ENCODE results near the gene PPM1F.
"Not testable (repeated sequence)": the region's sequence is repeated elsewhere in the genome, so short reads cannot be mapped to it uniquely, and the experiment has no call there.

Gene PPM1F

DNA sequence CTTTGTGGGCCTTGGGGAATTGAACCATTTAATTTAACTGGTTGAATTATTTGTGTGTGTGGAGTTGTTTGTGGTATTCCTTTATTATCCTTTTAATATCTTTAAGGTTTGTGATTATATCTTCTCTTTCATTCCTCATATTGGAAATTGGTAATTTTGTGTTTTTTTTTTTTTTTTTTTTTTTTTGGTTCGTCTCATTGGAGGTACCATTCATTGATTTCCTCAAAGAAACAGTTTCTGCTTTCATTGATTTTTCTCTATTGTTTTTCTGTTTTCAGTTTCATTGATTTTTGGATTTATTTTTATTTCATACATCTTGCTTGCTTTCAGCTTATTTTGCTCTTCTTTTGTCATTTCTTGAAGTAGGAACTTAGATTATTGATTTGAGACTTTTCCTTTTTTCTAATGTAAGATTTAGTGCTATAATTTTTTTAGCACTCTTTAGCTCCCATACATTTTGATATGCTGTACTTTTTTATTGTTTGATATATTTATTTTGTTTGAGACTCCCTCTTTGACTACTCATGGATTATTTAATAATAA is 54.2 kb downstream of the PPM1F start:
- DNase-seq (ENCODE audit: low read depth in 2 of 2, low spot score in 1 of 2), result no peak

DNA sequence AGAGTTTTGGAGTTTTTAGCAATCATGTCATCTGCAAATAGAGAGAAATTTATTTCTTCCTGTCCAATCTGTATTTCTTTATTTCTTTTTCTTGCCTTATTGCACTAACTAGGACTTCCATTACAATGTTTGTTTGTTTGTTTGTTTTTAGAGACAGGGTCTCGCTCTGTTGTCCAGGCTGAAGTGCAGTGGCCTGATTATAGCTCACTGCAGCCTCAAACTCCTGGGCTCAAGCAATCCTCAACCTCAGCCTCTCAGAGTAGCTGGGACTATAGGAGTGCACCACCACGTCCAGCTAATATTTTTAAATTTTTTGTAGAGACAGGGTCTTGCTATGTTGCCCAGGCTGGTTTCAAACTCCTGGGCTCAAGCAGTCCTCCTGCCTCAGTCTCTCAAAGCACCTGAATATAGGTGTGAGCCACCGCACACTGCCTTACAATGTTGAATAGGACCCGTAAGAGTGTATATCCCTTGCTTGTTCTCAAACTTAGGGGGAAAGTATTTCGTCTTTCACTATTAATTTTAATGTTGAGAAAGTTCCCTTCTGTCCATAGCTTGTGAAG is 55.6 kb downstream of the PPM1F start:
- DNase-seq (ENCODE audit: low read depth in 2 of 2, low spot score in 1 of 2), result no peak

DNA sequence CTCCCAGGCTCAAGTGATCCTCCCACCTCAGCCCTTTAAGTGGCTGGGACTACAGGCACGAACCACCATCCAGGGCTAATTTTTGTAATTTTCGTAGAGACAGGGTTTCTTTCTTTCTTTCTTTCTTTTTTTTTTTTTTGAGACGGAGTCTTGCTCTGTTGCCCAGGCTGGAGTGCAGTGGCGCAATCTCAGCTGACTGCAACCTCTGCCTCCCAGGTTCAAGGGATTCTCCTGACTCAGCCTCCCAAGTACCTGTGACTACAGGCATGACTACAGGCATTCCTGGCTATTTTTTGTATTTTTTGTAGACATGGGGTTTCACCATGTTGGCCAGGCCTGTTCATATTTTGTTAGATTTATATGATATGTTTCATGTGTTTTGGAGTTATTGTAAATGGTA is 56.4 kb downstream of the PPM1F start:
- DNase-seq (ENCODE audit: low read depth in 2 of 2, low spot score in 1 of 2), result not testable (repeated sequence)

DNA sequence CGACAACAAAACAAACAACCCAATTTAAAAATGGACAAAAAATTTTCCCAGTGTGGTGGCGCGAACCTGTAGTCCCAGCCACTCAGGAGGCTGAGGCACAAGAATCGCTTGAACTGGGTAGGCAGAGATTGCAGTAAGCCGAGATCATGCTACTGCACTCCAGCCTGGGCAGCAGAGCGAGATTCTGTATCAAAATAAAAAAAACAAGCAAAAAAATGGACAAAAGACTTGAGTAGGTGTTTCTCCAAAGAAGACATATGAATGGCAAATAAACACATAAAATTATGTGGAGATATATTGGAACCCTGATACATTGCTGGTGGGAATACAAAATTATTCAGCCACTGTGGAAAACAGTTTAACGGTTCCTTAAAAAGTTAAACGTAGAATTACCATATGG is 57.8 kb downstream of the PPM1F start:
- no peak for DNase-seq (ENCODE audit: low read depth in 2 of 2, low spot score in 1 of 2)

DNA sequence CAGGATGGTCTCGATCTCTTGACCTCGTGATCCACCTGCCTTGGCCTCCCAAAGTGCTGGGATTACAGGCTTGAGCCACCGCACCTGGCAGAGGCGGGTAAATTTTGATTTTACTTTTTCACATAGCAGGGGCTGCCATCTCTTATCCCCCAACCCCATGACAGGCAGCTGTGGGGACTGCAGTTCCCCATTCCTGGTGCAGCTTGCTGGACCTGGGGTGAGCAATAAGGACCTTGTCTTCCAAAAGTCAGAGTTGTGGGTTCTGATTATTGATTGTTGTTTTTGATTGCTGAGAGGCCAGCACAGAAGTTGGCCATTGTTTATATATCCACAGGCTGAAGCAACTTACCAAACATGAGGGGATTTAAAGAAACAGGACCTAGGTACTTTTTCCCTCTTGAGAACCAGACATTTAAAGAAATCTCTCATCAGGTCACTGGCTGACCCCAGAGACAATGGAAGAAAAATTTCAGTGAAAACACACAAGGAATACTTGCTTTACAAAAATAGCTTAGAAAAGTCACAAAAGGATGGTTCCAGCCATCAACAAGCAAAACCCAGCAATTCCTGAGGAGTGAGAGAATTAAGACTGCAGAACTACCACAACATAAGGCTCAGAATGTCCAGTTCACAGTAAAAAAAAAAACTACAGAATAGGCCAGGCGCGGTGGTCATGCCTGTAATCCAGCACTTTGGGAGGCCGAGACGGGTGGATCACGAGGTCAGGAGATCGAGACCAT is 63.2 kb downstream of the PPM1F start:
- no peak for DNase-seq (ENCODE audit: low read depth in 2 of 2, low spot score in 1 of 2)

DNA sequence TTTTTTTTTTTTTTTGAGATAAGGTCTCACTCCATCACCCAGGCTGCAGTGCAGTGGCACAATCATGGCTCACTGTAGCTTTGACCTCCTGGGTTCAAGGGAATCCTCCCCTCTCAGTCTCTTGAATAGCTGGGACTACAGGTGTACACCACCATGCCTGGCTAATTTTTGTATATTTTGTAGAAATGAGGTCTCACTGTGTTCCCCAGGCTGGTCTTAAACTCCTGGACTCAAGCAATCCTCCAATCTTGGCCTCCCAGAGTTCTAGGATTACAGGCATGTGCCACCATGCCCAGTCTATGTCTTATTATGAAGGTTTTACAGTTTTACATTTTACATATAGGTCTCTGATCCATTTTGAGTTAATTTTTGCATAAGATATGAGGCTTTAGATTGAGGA is 64.8 kb downstream of the PPM1F start:
- no peak for DNase-seq (ENCODE audit: low read depth in 2 of 2, low spot score in 1 of 2)

DNA sequence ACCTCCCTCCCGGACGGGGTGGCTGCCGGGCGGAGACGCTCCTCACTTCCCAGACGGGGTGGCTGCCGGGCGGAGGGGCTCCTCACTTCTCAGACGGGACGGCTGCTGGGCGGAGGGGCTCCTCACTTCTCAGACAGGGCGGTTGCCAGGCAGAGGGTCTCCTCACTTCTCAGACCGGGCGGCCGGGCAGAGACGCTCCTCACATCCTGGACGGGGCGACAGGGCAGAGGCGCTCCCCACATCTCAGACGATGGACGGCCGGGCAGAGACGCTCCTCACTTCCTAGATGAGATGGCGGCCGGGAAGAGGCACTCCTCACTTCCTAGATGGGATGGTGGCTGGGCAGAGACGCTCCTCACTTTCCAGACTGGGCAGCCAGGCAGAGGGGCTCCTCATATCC is 68.7 kb downstream of the PPM1F start:
- not testable (repeated sequence) for DNase-seq (ENCODE audit: low read depth in 2 of 2, low spot score in 1 of 2)

DNA sequence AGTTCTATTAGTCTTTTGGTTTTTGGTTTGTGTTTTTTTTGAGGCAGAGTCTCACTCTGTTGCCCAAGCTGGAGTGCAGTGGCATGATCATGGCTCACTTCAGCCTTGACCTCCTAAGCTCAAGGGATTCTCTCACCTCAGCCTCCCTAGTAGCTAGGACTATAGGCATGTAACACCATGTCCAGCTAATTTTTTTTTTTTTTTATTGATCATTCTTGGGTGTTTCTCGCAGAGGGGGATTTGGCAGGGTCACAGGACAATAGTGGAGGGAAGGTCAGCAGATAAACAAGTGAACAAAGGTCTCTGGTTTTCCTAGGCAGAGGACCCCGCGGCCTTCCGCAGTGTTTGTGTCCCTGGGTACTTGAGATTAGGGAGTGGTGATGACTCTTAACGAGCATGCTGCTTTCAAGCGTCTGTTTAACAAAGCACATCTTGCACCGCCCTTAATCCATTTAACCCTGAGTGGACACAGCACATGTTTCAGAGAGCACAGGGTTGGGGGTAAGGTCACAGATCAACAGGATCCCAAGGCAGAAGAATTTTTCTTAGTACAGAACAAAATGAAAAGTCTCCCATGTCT is 69.8 kb downstream of the PPM1F start:
- not testable (repeated sequence) for DNase-seq (ENCODE audit: low read depth in 2 of 2, low spot score in 1 of 2)

DNA sequence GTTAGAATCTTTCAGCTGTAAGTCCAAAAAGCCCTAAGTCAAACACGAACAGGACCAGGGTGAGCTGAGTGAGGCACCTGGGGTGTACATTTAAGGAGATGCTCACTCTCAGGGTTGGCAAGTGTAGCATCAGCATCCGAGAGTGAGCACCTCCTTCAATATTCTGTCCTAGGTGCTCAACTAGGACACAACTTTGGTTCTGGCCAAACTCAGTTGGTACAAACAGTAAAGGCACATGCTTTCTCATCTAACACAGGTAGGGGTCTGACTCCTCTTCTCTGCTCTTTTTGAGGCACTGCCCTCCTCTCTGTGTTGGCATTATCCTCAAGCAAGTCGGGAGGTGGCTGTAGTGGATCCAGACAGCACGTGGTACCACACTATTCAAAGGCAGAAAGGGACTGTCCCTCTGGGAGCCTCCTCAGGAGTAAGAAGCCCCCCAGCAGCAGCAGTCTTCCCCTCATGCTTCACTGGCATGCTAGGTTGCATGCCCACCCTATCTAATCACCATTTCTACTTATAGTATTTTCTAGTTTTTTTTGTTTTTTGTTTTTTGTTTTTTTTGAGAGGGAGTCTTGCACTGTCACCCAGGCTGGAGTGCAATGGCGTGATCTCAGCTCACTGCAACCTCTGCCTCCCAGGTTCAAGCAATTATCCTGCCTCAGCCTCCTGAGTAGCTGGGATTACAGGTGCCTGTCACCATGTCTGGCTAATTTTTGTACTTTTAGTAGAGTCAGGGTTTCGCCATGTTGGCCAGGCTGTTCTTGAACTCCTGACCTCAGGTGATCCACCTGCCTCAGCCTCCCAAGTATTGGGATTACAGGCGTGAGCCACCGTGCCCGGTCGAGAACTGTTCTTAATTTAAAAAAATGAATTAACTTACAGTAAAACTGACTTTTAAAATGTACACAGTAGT is 70.6 kb downstream of the PPM1F start:
- no peak for DNase-seq (ENCODE audit: low read depth in 2 of 2, low spot score in 1 of 2)

DNA sequence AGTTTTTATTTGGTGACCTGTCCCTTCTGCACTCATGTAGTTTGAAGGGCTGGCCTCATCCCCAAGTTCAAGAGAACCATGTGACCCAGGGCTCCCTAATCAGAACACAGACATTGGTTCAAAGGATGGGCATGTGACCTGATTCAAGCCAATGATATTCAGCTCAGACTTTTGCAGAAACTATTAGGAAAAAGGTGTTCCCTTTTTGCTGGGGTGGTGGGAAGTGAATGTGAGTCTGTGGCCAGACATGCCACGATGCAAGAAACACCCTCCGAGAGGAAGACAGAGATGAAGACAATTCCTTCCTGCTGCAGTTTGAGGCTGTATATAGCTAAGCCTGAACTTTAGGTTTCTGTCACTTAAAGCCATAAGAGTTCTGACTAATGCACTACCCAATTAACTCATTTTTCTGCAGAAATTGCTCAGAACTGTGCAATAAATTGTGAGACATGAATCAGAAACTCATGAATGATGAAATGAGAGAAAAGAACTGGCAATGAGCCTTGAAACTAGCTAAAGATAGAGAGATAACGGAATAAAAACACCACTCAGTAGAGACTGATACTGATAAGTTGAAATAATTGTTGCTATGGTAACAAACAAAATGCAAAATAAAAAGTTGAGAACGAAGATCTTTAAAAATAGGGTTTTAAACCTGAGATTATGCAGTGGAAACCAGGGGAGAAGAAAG is 76.0 kb downstream of the PPM1F start:
- DNase-seq (ENCODE audit: low read depth in 2 of 2, low spot score in 1 of 2), result no peak

DNA sequence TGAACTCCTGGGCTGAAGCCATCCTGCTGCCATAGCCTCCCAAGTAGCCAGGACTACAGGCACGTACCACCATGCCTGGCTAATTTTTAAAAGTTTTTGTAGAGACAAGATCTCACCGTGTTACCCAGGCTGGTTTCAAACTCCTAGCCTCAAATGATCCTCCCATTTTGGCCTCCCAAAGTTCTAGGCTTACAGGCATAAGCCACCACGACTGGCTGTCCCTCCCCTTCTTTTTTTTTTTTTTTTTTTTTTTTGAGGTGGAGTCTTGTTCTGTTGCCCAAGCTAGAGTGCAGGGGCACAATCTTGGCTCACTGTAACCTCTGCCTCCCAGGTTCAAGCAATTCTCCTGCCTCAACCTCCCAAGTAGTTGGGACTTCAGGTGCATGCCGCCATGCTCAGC is 77.7 kb downstream of the PPM1F start:
- not testable (repeated sequence) for DNase-seq (ENCODE audit: low read depth in 2 of 2, low spot score in 1 of 2)

DNA sequence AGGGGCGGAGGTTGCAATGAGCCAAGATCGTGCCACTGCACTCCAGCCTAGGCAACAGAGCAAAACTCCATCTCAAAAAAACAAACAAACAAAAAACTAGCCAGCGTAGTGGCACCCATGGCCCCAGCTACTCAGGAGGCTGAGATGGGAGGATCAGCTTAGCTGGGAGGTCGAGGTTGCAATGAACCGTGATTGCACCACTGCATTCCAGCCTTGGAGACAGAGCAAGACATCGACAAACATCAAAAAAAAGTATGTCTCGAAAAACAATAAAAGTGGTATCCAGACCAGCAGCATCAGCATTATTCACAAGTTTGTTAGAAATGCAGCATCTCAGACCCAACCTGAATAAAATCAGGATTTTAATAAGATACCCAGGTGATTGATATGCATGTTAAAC is 79.0 kb downstream of the PPM1F start:
- no peak for DNase-seq (ENCODE audit: low read depth in 2 of 2, low spot score in 1 of 2)

DNA sequence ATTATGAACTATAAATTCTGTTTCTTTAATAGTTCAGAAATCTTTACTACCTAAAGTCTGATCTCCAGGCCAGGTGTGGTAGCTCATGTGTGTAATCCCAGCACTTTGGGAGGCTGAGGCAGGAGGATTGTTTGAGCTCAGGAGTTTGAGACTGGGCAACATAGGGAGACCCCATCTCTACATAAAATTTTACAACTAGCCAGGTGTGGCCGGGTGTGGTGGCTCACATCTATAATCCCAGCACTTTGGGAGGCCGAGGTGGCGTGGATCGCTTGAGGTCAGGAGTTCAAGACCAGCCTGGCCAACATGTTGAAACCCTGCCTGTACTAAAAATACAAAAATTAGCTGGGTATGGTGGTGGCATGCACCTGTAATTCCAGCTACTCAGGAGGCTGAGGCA is 79.9 kb downstream of the PPM1F start:
- not testable (repeated sequence) for DNase-seq (ENCODE audit: low read depth in 2 of 2, low spot score in 1 of 2)
